ENCODE measurements around the gene TRIM9.

The TRIM9 gene

GRCh38 chr14:51014086-51014485 lies 80.8 kb downstream of the TRIM9 start:
- Histone ChIP-seq H3K36me3 (no peaks in the 10 kb centered on the region), H3K27me3 (no peaks in the 10 kb centered on the region), H3K9me3 (no peaks in the 10 kb centered on the region), H3K4me1 (ENCODE audit: control insufficient read depth in 1 of 2, insufficient read depth in 1 of 2, low read depth in 1 of 2, low read length in 1 of 2) (peaks cover 7 to 10% of the 10 kb centered on the region in 2 experiments), H3K27ac (no peak overlapping the region), H3K4me3 (ENCODE audit: low read depth in 1 of 2, low read length in 1 of 2) (no peak overlapping the region)
- TF ChIP-seq CTCF (IDR thresholded peaks at IDR 0.05) = no peak

GRCh38 chr14:51012055-51012454 lies 82.8 kb downstream of the TRIM9 start:
- no peak overlapping the region for H3K4me3 ChIP-seq (ENCODE audit: low read depth in 1 of 2, low read length in 1 of 2)
- H3K27ac ChIP-seq = peak overlapping the region; percentile 8
- no peak for TF ChIP-seq CTCF (IDR thresholded peaks at IDR 0.05)
- H3K27me3 ChIP-seq = no peaks in the 10 kb centered on the region
- H3K36me3 ChIP-seq = no peaks in the 10 kb centered on the region
- H3K4me1 ChIP-seq (ENCODE audit: control insufficient read depth in 1 of 2, insufficient read depth in 1 of 2, low read depth in 1 of 2, low read length in 1 of 2) = peaks cover 10 to 14% of the 10 kb centered on the region in 2 experiments
- no peaks in the 10 kb centered on the region for H3K9me3 ChIP-seq

- Histone ChIP-seq H3K27ac (no peak overlapping the region), H3K4me3 (ENCODE audit: low read depth in 1 of 2, low read length in 1 of 2) (no peak overlapping the region), H3K36me3 (no peaks in the 10 kb centered on the region), H3K4me1 (ENCODE audit: control insufficient read depth in 1 of 2, insufficient read depth in 1 of 2, low read depth in 1 of 2, low read length in 1 of 2) (peaks cover 20 to 33% of the 10 kb centered on the region in 2 experiments), H3K27me3 (no peaks in the 10 kb centered on the region), H3K9me3 (no peaks in the 10 kb centered on the region)
- no peak for TF ChIP-seq CTCF (IDR thresholded peaks at IDR 0.05)
These were observed 86.5 kb downstream of the TRIM9 start for GRCh38 chr14:51008446-51008845.

- Histone ChIP-seq H3K9me3 (no peaks in the 10 kb centered on the region), H3K4me3 (ENCODE audit: low read depth in 1 of 2, low read length in 1 of 2) (no peak overlapping the region), H3K27me3 (no peaks in the 10 kb centered on the region), H3K27ac (peak overlapping the region; percentile 44), H3K36me3 (no peaks in the 10 kb centered on the region), H3K4me1 (ENCODE audit: control insufficient read depth in 1 of 2, insufficient read depth in 1 of 2, low read depth in 1 of 2, low read length in 1 of 2) (peaks cover 16 to 27% of the 10 kb centered on the region in 2 experiments)
- no peak for TF ChIP-seq CTCF (IDR thresholded peaks at IDR 0.05)
These were observed 88.1 kb downstream of the TRIM9 start for GRCh38 chr14:51006781-51007211.

GRCh38 chr14:51006324-51006723 lies 88.6 kb downstream of the TRIM9 start:
- Histone ChIP-seq H3K36me3 (no peaks in the 10 kb centered on the region), H3K27me3 (no peaks in the 10 kb centered on the region), H3K4me1 (ENCODE audit: control insufficient read depth in 1 of 2, insufficient read depth in 1 of 2, low read depth in 1 of 2, low read length in 1 of 2) (peaks cover 13 to 24% of the 10 kb centered on the region in 2 experiments), H3K27ac (peak overlapping the region; percentile 44), H3K9me3 (no peaks in the 10 kb centered on the region), H3K4me3 (ENCODE audit: low read depth in 1 of 2, low read length in 1 of 2) (no peak overlapping the region)
- no peak for TF ChIP-seq CTCF (IDR thresholded peaks at IDR 0.05)

Measured in neutrophil (primary cell).